Trophoblast cell (in vitro differentiated cells and primary cell): Measurements from ENCODE around the gene IFNA14.
A peak's percentile ranks its signal among the peaks of the same experiment; 100 is the strongest.

Experiments
- DNase-seq, 2 donors: peaks; one replicate each; pipeline ENCODE4 v3.0.0-alpha.2; 2016
- H2AFZ ChIP-seq: 2 replicates; pipeline ENCODE4 v1.6.1; 2013; ENCODE audit warnings: low read length, moderate library complexity, mild to moderate bottlenecking; ENCODE audit not compliant: insufficient read depth, poor library complexity
- H2AK5ac ChIP-seq: 2 replicates; pipeline ENCODE4 v1.6.1; 2013; ENCODE audit warnings: mild to moderate bottlenecking, low read length
- H2BK120ac ChIP-seq: 2 replicates; pipeline ENCODE4 v1.6.1; 2013; ENCODE audit warnings: low read length, mild to moderate bottlenecking, moderate library complexity; ENCODE audit not compliant: insufficient read depth, poor library complexity
- H2BK12ac ChIP-seq: 2 replicates; pipeline ENCODE4 v1.6.1; 2013; ENCODE audit warnings: mild to moderate bottlenecking, low read length, moderate library complexity
- H2BK5ac ChIP-seq: 2 replicates; pipeline ENCODE4 v1.6.1; 2013; ENCODE audit warnings: low read length, low read depth, moderate library complexity, mild to moderate bottlenecking; ENCODE audit not compliant: poor library complexity
- H3K14ac ChIP-seq: 2 replicates; pipeline ENCODE4 v1.6.1; 2013; ENCODE audit warnings: mild to moderate bottlenecking, low read length
- H3K18ac ChIP-seq: 2 replicates; pipeline ENCODE4 v1.6.1; 2013; ENCODE audit warnings: mild to moderate bottlenecking, low read length
- H3K23ac ChIP-seq: 2 replicates; pipeline ENCODE4 v1.6.1; 2013; ENCODE audit warnings: low read length
- H3K27ac ChIP-seq: 2 replicates; pipeline ENCODE4 v1.5.1; 2013; ENCODE audit warnings: low read depth, mild to moderate bottlenecking, inconsistent platforms, low read length, moderate library complexity
- H3K27me3 ChIP-seq: 2 replicates; pipeline ENCODE4 v1.6.1; 2013; ENCODE audit warnings: inconsistent platforms, mild to moderate bottlenecking, low read length, moderate library complexity; ENCODE audit not compliant: insufficient read depth
- H3K36me3 ChIP-seq, 2 experiments: 1 replicate in 1 of 2; 2 replicates in 1 of 2; pipeline ENCODE4 v1.6.1; 2013; ENCODE audit warnings: low read length in 2 of 2, mild to moderate bottlenecking in 2 of 2, moderate library complexity in 1 of 2; ENCODE audit not compliant: insufficient read depth in 2 of 2, control insufficient read depth in 1 of 2
- H3K4ac ChIP-seq: 2 replicates; pipeline ENCODE4 v1.6.1; 2013; ENCODE audit warnings: low read depth, mild to moderate bottlenecking, low read length, moderate library complexity
- H3K4me1 ChIP-seq, 2 experiments: 1 replicate in 1 of 2; 2 replicates in 1 of 2; pipeline ENCODE4 v1.6.1; 2013; ENCODE audit warnings: low read length in 2 of 2, mild to moderate bottlenecking in 2 of 2, moderate library complexity in 1 of 2; ENCODE audit not compliant: insufficient read depth in 2 of 2, control insufficient read depth in 1 of 2
- H3K4me2 ChIP-seq: 2 replicates; pipeline ENCODE4 v1.6.1; 2013; ENCODE audit warnings: inconsistent platforms, mild to moderate bottlenecking, low read length, moderate library complexity
- H3K4me3 ChIP-seq: 2 replicates; pipeline ENCODE4 v1.5.1; 2013; ENCODE audit warnings: mild to moderate bottlenecking, low read depth, low read length, inconsistent platforms
- H3K79me1 ChIP-seq: one replicate; pipeline ENCODE4 v1.6.1; 2013; ENCODE audit warnings: low read length
- H3K79me2 ChIP-seq: 2 replicates; pipeline ENCODE4 v1.6.1; 2013; ENCODE audit warnings: low read length, mild to moderate bottlenecking; ENCODE audit not compliant: control insufficient read depth, insufficient read depth, poor library complexity
- H3K9ac ChIP-seq: 2 replicates; pipeline ENCODE4 v1.6.1; 2013; ENCODE audit warnings: mild to moderate bottlenecking, low read length
- H3K9me3 ChIP-seq: 2 replicates; pipeline ENCODE4 v1.6.1; 2013; ENCODE audit warnings: low read depth, mild to moderate bottlenecking, control low read depth, inconsistent platforms, low read length; ENCODE audit not compliant: insufficient read depth
- H4K12ac ChIP-seq: 2 replicates; pipeline ENCODE4 v1.6.1; 2013; ENCODE audit warnings: low read depth, mild to moderate bottlenecking, low read length, moderate library complexity
- H4K8ac ChIP-seq: 2 replicates; pipeline ENCODE4 v1.6.1; 2013; ENCODE audit warnings: low read depth, mild to moderate bottlenecking, low read length, moderate library complexity
- H4K91ac ChIP-seq: one replicate; pipeline ENCODE4 v1.6.1; 2013; ENCODE audit warnings: low read depth, mild to moderate bottlenecking, low read length, moderate library complexity
- WGBS: extraction: QIAGEN DNeasy Blood & Tissue Kit; methylation state at CpG from one replicate; pipeline ENCODE4 v1.1.7; 2013; ENCODE audit warnings: missing lambda C conversion rate; ENCODE audit not compliant: insufficient read length, insufficient coverage; ENCODE audit errors: extremely low coverage; 5-methylcytosine and 5-hydroxymethylcytosine counted together

IFNA14 gene

DNA sequence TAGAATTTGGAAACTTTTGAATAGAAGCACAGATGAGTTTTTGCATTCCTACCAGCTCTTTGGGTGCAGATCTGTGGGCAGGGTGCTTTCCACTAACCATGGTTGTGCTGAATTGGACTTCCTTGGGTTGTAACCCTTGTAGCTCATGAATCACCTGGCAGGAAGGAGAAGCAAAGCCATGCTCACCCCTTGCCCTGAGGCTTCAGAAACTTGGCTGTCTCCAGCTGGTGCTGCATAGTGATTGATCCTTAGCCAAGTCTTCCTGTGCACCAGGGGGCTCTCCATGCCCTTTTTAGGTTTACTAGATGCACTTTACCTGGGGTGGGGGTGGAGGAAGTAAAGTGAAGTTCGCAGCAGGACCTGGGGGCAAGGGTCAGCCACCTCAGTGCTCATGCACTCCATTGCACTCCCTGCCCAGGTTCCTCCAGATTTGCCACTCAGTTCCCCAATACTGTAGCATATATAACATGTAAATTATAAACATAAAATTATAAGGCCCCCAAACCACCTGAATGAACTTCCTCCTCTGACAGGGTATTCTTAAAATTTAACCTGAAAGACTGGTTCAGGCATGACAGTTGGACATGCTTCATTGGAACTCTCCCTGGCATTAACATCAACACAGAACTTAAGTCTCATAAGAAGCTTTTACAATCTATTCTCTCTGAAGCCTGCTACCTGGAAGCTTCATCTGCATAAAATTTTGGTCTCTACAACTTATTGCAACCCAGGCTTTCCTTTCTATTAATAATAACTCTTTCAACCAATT, 25.8 kb upstream of the IFNA14 start:
- H4K12ac ChIP-seq = no peak overlapping the region

DNA sequence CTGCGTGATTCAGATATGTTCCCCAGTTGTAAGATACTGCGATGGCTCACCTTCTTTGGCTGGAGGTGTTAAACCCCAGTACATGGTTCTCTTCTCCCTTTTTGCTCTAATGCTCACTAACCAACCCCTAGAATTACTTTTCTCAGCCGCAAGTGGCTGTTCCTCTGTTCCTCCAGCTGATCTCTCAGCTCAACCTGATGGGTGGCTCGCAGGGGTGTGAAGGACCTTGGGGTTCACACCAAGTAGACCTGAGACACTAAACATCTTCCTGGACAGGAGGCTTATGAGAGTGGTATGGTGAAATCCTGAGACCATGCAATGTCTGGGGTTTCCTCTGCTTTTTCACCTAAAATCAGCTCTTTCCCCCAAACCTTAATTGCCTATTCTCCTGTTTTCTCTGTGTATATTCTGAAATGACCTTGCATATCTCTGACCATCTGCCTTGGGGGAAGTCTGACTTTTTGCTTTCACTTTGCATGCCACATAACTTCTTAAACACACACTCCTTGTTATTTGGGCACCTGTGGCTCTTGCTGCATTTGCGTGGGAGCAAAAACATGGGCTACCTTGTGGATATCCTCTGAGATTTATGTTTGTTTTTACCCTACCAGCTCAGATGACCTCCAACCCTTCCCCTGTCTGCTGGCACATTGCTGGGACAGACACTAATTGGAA, 15.9 kb upstream of the IFNA14 start:
- Histone ChIP-seq H4K8ac (no peak overlapping the region), H3K18ac (no peak overlapping the region), H3K79me2 (no peaks in the 10 kb centered on the region), H3K4ac (no peak overlapping the region), H3K23ac (no peak overlapping the region), H3K27me3 (no peaks in the 10 kb centered on the region), H3K27ac (no peak overlapping the region), H3K36me3 (no peaks in the 10 kb centered on the region), H3K79me1 (no peaks in the 10 kb centered on the region), H4K91ac (no peak overlapping the region), H2AFZ (no peak overlapping the region), H2BK5ac (no peak overlapping the region), H3K14ac (no peak overlapping the region), H2BK120ac (no peak overlapping the region), H3K4me2 (no peak overlapping the region), H2AK5ac (no peak overlapping the region), H3K9me3 (no peaks in the 10 kb centered on the region), H3K4me3 (no peak overlapping the region), H4K12ac (no peak overlapping the region), H3K9ac (no peak overlapping the region), H2BK12ac (no peak overlapping the region), H3K4me1 (peaks cover 0 to 7% of the 10 kb centered on the region in 2 experiments)
- WGBS = no CpG with 5 or more reads among the region's 5 CpGs
- peak in 1 of 2 donors; percentile 21 for DNase-seq

More for the DNA sequence above, 25.8 kb upstream of the IFNA14 start:
- Histone ChIP-seq H4K91ac (no peak overlapping the region), H2BK120ac (no peak overlapping the region), H2BK12ac (no peak overlapping the region), H3K9me3 (no peaks in the 10 kb centered on the region), H3K4ac (no peak overlapping the region), H2BK5ac (no peak overlapping the region), H2AFZ (no peak overlapping the region), H3K4me2 (no peak overlapping the region), H3K18ac (no peak overlapping the region), H3K79me2 (no peaks in the 10 kb centered on the region), H3K4me1 (no peaks in the 10 kb centered on the region), H3K79me1 (no peaks in the 10 kb centered on the region), H3K36me3 (no peaks in the 10 kb centered on the region), H3K14ac (no peak overlapping the region), H3K9ac (no peak overlapping the region), H3K23ac (no peak overlapping the region), H2AK5ac (no peak overlapping the region), H4K8ac (no peak overlapping the region), H3K27me3 (peaks cover 2% of the 10 kb centered on the region), H3K27ac (no peak overlapping the region), H3K4me3 (no peak overlapping the region)
- DNase-seq = no peak
- WGBS = no CpG with 5 or more reads among the region's 1 CpG

DNA sequence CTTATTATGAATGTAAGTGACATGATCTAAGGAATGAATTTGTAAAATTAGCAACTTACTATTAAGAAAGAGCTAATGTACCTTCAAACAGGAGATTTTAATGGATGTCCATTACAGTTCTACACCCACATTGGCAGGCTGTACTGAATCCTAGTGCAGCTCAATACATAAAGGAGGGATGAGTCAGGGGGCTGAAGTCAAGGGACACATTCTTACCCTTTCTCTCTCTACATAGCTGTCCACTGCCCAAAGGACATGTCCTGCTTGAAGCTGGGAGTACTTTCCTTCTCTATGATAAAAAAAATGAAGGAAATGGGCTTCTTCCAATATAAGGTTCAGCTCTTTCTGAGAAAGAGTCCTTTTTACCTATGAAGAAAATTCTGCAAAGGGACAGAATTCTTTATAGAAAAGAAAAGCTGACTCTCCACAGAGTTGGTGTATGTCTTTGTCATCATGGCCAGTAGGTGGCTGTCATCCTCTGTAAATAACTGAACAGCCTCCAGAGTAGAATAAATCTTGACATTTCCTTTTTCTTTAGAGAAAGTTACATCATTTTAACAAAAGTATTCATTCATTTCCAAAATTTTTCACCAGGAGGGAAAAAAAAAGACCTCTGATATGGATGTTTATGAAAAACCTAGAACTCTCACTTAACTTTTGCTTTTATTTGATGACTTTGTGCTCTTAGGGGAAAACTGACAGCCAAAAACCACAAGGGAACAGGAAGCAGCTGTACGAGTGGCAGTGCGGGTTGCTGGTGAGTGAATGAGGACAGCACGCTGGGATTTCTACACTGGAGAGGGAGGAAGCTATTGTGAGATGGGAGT, 13.1 kb upstream of the IFNA14 start:
- Histone ChIP-seq H3K36me3 (no peaks in the 10 kb centered on the region), H3K27me3 (no peaks in the 10 kb centered on the region), H3K23ac (no peak overlapping the region), H4K91ac (no peak overlapping the region), H3K4me2 (no peak overlapping the region), H4K12ac (no peak overlapping the region), H3K4me3 (no peak overlapping the region), H2BK120ac (no peak overlapping the region), H3K18ac (no peak overlapping the region), H2AFZ (no peak overlapping the region), H2AK5ac (no peak overlapping the region), H3K9ac (no peak overlapping the region), H3K79me1 (no peaks in the 10 kb centered on the region), H3K4ac (no peak overlapping the region), H4K8ac (no peak overlapping the region), H2BK5ac (no peak overlapping the region), H3K79me2 (no peaks in the 10 kb centered on the region), H3K27ac (no peak overlapping the region), H3K4me1 (peaks cover 0 to 7% of the 10 kb centered on the region in 2 experiments), H3K14ac (no peak overlapping the region), H2BK12ac (no peak overlapping the region), H3K9me3 (no peaks in the 10 kb centered on the region)
- DNase-seq = peak in 1 of 2 donors; percentile 48
- WGBS = no CpG with 5 or more reads among the region's 3 CpGs

GRCh38 chr9:21251638-21252037, 11.8 kb upstream of the IFNA14 start:
- H2BK5ac ChIP-seq = no peak overlapping the region
- no CpG with 5 or more reads among the region's 4 CpGs for WGBS
- no peaks in the 10 kb centered on the region for H3K9me3 ChIP-seq
- H3K27me3 ChIP-seq = no peaks in the 10 kb centered on the region
- no peak overlapping the region for H4K91ac ChIP-seq
- H4K12ac ChIP-seq = no peak overlapping the region
- no peaks in the 10 kb centered on the region for H3K79me1 ChIP-seq
- no peak overlapping the region for H2BK120ac ChIP-seq
- H3K4me2 ChIP-seq = no peak overlapping the region
- H3K9ac ChIP-seq = no peak overlapping the region
- H2AK5ac ChIP-seq = no peak overlapping the region
- peaks cover 0 to 7% of the 10 kb centered on the region in 2 experiments for H3K4me1 ChIP-seq
- H3K23ac ChIP-seq = no peak overlapping the region
- H3K4ac ChIP-seq = no peak overlapping the region
- H3K36me3 ChIP-seq = no peaks in the 10 kb centered on the region
- H3K18ac ChIP-seq = no peak overlapping the region
- H4K8ac ChIP-seq = no peak overlapping the region
- H3K14ac ChIP-seq = no peak overlapping the region
- H2BK12ac ChIP-seq = no peak overlapping the region
- H3K4me3 ChIP-seq = no peak overlapping the region
- DNase-seq = no peak
- H2AFZ ChIP-seq = no peak overlapping the region
- H3K27ac ChIP-seq = no peak overlapping the region
- no peaks in the 10 kb centered on the region for H3K79me2 ChIP-seq
